Measurements from ENCODE around the gene SYNDIG1.

The SYNDIG1 gene

GRCh38 chr20:24448170-24448569, 21.3 kb upstream of the SYNDIG1 start:
- DNase-seq, result no peak

GRCh38 chr20:24449026-24449720, 20.3 kb upstream of the SYNDIG1 start:
- DNase-seq, result no peak

- DNase-seq, result no peak
Measured at GRCh38 chr20:24450177-24450576, 19.3 kb upstream of the SYNDIG1 start.

- DNase-seq, result no peak
Measured at GRCh38 chr20:24450624-24451376, 18.6 kb upstream of the SYNDIG1 start.

- DNase-seq, result no peak
Measured at GRCh38 chr20:24451428-24451827, 18.0 kb upstream of the SYNDIG1 start.

- no peak for DNase-seq
Measured at GRCh38 chr20:24452016-24452415, 17.4 kb upstream of the SYNDIG1 start.

GRCh38 chr20:24452498-24453127, 16.8 kb upstream of the SYNDIG1 start:
- DNase-seq, result no peak

- no peak for DNase-seq
Measured at GRCh38 chr20:24453869-24454268, 15.6 kb upstream of the SYNDIG1 start.

GRCh38 chr20:24455081-24455480, 14.3 kb upstream of the SYNDIG1 start:
- DNase-seq, result no peak

GRCh38 chr20:24456398-24456781, 13.0 kb upstream of the SYNDIG1 start:
- no peak for DNase-seq

GRCh38 chr20:24458436-24458835, 11.0 kb upstream of the SYNDIG1 start:
- DNase-seq, result no peak

GRCh38 chr20:24459733-24460132, 9.7 kb upstream of the SYNDIG1 start:
- DNase-seq, result no peak

- no peak for DNase-seq
Measured at GRCh38 chr20:24460712-24461111, 8.7 kb upstream of the SYNDIG1 start.

- DNase-seq, result no peak
Measured at GRCh38 chr20:24461848-24462247, 7.6 kb upstream of the SYNDIG1 start.

- DNase-seq, result no peak
Measured at GRCh38 chr20:24462460-24463010, 6.9 kb upstream of the SYNDIG1 start.

GRCh38 chr20:24465159-24465558, 4.3 kb upstream of the SYNDIG1 start:
- no peak for DNase-seq

GRCh38 chr20:24465730-24466129, 3.7 kb upstream of the SYNDIG1 start:
- no peak for DNase-seq

- DNase-seq, result no peak
Measured at GRCh38 chr20:24468401-24469115, 871 bp upstream of the SYNDIG1 start.

GRCh38 chr20:24469894-24470745, 691 bp downstream of the SYNDIG1 start:
- DNase-seq, result no peak

- no peak for DNase-seq
Measured at GRCh38 chr20:24470746-24471582, 1.5 kb downstream of the SYNDIG1 start.

- DNase-seq, result no peak
Measured at GRCh38 chr20:24472426-24472825, 3.0 kb downstream of the SYNDIG1 start.
